ENCODE data around the gene GLIS1. TPM values are rescaled to one million over a fixed set of nuclear protein-coding genes. Genes with fewer than 3 reads are reported as not detected.
A peak's percentile ranks its signal among the peaks of the same experiment; 100 is the strongest.

GLIS1 gene
- total RNA-seq, 1 experiment from 2014 or later, result 1.7 TPM

GRCh38 chr1:53698384-53698980, 40.5 kb downstream of the GLIS1 start:
- DNase-seq, result peak; percentile 14
- Histone ChIP-seq H3K9me3 (ENCODE audit: low read length) (no peaks in the 10 kb centered on the region), H3K4me3 (ENCODE audit: low read length) (no peak overlapping the region), H3K27me3 (ENCODE audit: low read length) (no peaks in the 10 kb centered on the region), H3K9ac (ENCODE audit: low read length) (no peak overlapping the region), H3K9me2 (replicated peaks; ENCODE audit: low read length) (no peaks in the 10 kb centered on the region), H3K4me2 (ENCODE audit: low read length) (peak overlapping the region; percentile 47), H4K20me1 (ENCODE audit: low read length) (no peaks in the 10 kb centered on the region), H3K79me2 (ENCODE audit: low read length) (no peaks in the 10 kb centered on the region), H3F3A (ENCODE audit: low read length, unreplicated experiment) (no peaks in the 10 kb centered on the region), H3K4me1 (ENCODE audit: insufficient read depth, low read length) (peaks cover 9% of the 10 kb centered on the region; the same call in 1 of the 2 replicates), H3K27ac (ENCODE audit: low read length) (peak overlapping the region; percentile 46), H3K36me3 (ENCODE audit: low read depth, low read length) (no peaks in the 10 kb centered on the region), H2AFZ (ENCODE audit: low read length) (no peak overlapping the region)
- no peak for TF ChIP-seq CTCF (conservative IDR thresholded peaks at IDR 0.05; ENCODE audit: low read depth, low read length)
- no peak for TF ChIP-seq EZH2phosphoT487 (IDR thresholded peaks at IDR 0.05; ENCODE audit: borderline replicate concordance, low read length)
- no peak for TF ChIP-seq EZH2 (IDR thresholded peaks at IDR 0.05; ENCODE audit: low read length, unreplicated experiment)
- peak; percentile 51 for ATAC-seq
- BruUV-seq (replicated peaks), result no TSS peak
- CTCF ChIA-PET, result no interaction called here
- POLR2A ChIA-PET (ENCODE audit: unreplicated experiment), result no interaction called here
- intact Hi-C loops (cut with micrococcal nuclease), result no loop called here

GRCh38 chr1:53697721-53698383, 41.1 kb downstream of the GLIS1 start:
- H3K9ac ChIP-seq (ENCODE audit: low read length), result no peak overlapping the region
- ChIA-PET CTCF (interaction anchor here (0.6 kb wide), 1 partner anchor 254 kb away, joined by 4 read pairs; no protein-coding TSS in a partner anchor), POLR2A (ENCODE audit: unreplicated experiment) (no interaction called here)
- peak overlapping the region; percentile 46 for H3K27ac ChIP-seq (ENCODE audit: low read length)
- H4K20me1 ChIP-seq (ENCODE audit: low read length), result no peaks in the 10 kb centered on the region
- peak; percentile 19 for DNase-seq
- peak; percentile 74 for ATAC-seq
- H3K79me2 ChIP-seq (ENCODE audit: low read length), result no peaks in the 10 kb centered on the region
- no peaks in the 10 kb centered on the region for H3K9me2 ChIP-seq (replicated peaks; ENCODE audit: low read length)
- no peaks in the 10 kb centered on the region for H3F3A ChIP-seq (ENCODE audit: low read length, unreplicated experiment)
- no TSS peak for BruUV-seq (replicated peaks)
- no peaks in the 10 kb centered on the region for H3K27me3 ChIP-seq (ENCODE audit: low read length)
- no peaks in the 10 kb centered on the region for H3K9me3 ChIP-seq (ENCODE audit: low read length)
- no peaks in the 10 kb centered on the region for H3K36me3 ChIP-seq (ENCODE audit: low read depth, low read length)
- TF ChIP-seq CTCF (conservative IDR thresholded peaks at IDR 0.05; ENCODE audit: low read depth, low read length), result no peak
- peaks cover 9% of the 10 kb centered on the region; the same call in 1 of the 2 replicates for H3K4me1 ChIP-seq (ENCODE audit: insufficient read depth, low read length)
- H3K4me2 ChIP-seq (ENCODE audit: low read length), result peak overlapping the region; percentile 47
- H2AFZ ChIP-seq (ENCODE audit: low read length), result no peak overlapping the region
- intact Hi-C loops (cut with micrococcal nuclease), result no loop called here
- no peak overlapping the region for H3K4me3 ChIP-seq (ENCODE audit: low read length)

- no peak overlapping the region for H3K4me2 ChIP-seq (ENCODE audit: low read length)
- H3F3A ChIP-seq (ENCODE audit: low read length, unreplicated experiment), result no peaks in the 10 kb centered on the region
- no peak overlapping the region for H3K27ac ChIP-seq (ENCODE audit: low read length)
- H3K9ac ChIP-seq (ENCODE audit: low read length), result no peak overlapping the region
- TF ChIP-seq CTCF (conservative IDR thresholded peaks at IDR 0.05; ENCODE audit: low read depth, low read length), result no peak
- no peaks in the 10 kb centered on the region for H3K9me3 ChIP-seq (ENCODE audit: low read length)
- H3K79me2 ChIP-seq (ENCODE audit: low read length), result no peaks in the 10 kb centered on the region
- BruUV-seq (replicated peaks), result no TSS peak
- ChIA-PET CTCF (no interaction called here), POLR2A (ENCODE audit: unreplicated experiment) (no interaction called here)
- no peak for DNase-seq
- intact Hi-C loops (cut with micrococcal nuclease), result no loop called here
- no peak for ATAC-seq
- H3K36me3 ChIP-seq (ENCODE audit: low read depth, low read length), result no peaks in the 10 kb centered on the region
- no peak overlapping the region for H2AFZ ChIP-seq (ENCODE audit: low read length)
- H3K4me3 ChIP-seq (ENCODE audit: low read length), result no peak overlapping the region
- H3K27me3 ChIP-seq (ENCODE audit: low read length), result no peaks in the 10 kb centered on the region
- H3K4me1 ChIP-seq (ENCODE audit: insufficient read depth, low read length), result peaks cover 9% of the 10 kb centered on the region; the same call in 1 of the 2 replicates
- no peaks in the 10 kb centered on the region for H4K20me1 ChIP-seq (ENCODE audit: low read length)
- H3K9me2 ChIP-seq (replicated peaks; ENCODE audit: low read length), result no peaks in the 10 kb centered on the region
Observed at GRCh38 chr1:53696990-53697389, 42.0 kb downstream of the GLIS1 start.
